HG03432 (cell line): Measurements from ENCODE around the gene DDX54.
A peak's percentile ranks its signal among the peaks of the same experiment; 100 is the strongest.
"Not testable (repeated sequence)": the region's sequence is repeated elsewhere in the genome, so short reads cannot be mapped to it uniquely, and the experiment has no call there.

Experiments used
- ATAC-seq: cut with Tn5 transposase; IDR thresholded peaks from one replicate; pipeline ENCODE4 v1.9.1; 2021; ENCODE audit warnings: mild to moderate bottlenecking, moderate library complexity; ENCODE audit not compliant: unreplicated experiment

DDX54 gene

DNA sequence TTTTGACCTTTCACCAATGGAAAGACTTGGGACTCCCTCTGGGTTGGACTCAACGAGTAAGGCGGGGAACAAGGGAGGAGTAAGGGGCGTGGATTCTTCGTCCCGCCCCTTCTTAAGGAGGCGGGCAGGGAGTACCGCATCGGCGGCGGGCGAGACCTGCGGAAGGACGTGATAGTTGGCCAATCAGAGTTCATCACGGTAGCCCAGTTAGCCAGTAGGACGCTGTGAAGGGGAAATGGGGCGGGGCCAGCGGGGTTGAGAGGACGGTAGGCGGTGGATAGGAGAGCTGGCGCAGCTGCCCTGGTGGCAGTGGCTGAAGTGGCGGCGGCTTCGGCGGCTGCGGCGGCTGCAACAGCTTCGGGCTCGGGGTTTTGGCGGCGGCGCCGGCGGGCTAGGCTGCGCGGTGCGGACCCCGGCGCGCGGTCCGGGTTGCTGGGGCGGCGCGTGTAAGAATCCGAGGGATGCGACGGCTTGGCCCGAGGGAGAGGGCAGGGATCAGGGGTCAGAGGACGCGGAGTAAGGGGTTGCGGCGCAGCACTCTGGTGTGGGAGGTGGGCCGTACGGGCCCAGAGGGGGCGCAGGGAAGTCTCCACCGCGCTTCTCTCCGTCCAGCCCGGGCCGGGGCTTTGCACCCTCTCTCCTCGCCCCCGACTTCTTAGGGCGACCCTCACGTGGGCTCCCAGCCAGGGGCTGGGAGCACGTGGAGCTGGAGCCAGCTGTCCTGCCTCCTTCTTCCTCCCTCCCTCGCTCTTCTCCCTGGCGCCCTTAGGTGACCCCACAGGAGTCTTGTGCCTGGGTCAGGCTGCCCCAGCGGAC, 36.1 kb upstream of the DDX54 start, which contains the start of gene TPCN1:
Gene TPCN1, plus strand, starts transcription at position 284 of the 816 bp plus-strand sequence. CDS start 5,389 bp downstream, outside the sequence.
- peak; percentile 90 for ATAC-seq

DNA sequence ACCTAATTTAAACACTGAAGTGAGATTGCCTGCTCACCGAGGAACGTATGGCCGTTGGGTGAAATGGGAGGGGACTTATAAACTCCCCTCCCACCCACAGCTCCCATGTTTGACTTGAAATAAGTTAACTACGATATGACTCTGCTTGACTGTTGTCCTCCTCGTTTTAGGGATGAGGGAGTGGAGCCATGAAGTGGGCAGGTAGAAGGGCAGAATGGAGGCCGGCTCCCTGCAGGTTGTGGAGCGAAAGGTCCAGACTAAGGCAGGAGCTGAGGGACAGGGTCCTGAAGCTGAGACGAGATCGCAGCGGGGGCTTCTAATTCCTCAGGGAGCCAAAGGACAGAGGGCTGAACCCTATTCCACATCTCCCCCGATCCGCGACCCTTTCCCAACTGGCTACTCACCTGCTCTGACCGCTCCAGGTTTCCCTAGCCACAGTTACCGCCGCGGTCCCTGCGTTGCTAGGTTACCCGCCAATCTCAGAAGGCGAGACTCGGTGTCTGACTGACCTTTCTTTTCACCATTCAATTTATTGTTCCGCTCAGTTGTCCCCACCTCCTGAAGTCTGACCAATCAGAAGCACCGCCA, 35.4 kb upstream of the DDX54 start:
- no peak for ATAC-seq

DNA sequence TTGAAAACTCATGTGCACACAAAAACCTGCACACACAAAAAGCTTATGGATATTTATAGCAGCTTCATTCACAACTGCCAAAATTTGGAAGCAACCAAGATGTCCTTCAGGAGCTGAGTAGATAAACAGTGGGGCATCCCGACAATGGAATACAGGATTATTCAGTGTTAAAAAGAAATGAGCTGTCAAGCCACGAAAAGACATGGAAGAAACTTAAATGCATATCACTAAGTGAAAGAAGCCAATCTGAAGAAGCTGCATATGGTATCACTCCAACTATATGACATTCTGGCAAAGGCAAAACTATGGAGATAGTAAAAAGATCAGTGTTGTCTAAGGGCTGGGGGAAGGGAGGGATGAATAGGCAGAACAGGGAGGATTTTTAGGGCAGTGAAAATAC, 30.7 kb upstream of the DDX54 start:
- ATAC-seq, result no peak

DNA sequence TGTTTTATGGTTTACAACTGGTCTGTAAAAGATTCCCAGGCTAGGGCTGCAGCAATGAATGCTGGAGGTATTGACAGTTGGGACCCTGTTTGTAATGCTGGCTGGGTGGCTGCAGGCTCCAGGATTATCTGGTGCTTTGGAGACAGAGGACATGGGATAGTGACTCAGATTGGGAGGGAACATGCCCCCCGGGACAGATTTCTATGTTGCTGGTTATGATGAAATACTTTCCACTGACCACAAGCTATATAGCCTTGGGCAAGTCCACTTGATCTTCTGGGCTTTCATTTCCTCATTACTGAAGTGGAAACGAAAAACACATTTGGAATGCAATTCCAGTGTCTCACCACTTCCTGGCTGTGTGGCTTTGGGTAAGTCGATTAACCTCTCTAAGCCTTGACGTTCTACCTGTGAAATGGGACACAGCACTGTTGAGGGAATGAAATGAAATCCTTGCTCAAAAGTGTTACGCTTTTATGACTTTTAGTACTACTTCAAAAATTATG, 29.7 kb upstream of the DDX54 start:
- peak; percentile 55 for ATAC-seq

DNA sequence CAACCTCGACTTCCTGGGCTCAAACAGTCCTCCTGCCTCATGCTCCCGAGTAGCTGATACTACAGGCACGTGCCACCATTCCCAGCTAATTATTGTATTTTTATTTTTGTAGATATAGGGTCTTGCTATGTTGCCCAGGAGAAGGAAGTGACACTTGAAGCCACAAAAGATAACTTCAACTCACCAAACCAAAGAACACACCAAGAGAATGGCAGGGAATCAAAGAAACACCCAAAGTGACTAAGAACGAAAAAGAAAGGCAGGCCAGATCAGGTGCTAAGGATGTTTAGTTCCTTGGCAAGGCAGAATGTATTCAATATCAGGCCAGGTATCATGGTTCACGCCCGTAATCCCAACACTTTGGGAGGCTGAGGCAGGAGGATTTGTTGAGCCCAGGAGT, 25.9 kb upstream of the DDX54 start:
- no peak for ATAC-seq

DNA sequence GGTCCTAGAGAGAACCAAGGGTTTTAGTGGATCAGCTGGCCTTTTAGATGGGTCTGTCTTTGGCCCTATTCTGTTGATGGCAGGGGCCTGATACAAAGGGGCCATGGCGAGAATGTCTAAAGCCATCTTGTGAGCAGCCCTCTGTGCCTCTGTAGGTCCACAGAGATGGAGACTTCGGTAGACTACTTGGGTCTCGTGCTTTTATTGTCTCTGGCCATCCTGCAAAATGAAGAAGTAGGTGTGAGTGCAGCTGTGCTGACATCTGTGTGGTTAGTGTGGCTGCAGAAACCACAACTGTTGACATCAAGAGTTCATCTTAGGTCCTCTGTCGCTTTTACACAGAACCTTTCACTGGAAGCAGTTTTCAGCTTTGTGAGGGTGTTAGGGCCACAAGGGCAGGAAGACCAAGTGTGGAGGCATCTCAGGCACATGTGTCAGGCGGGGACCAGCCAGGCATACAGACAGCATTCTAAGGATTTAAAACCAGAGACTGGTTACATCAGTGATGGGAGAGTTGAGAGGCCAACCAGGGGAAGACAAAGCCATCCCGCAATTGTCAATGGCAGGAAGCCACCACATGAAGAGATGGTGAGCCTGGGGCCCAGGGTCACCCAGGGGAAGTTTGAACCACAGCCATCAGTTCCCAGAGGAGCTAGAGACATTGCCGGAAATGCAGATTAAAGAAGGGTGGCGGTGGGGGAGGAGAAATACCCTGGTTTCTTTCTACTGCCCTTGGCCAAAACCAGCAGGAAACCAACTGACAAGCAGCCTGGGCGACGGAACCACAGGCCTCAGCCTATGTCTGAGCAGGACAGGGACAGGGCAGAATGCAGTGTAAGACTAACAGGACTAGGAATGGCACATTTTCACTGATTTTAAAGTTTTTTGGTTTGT, 23.0 kb upstream of the DDX54 start:
- ATAC-seq, result peak; percentile 79

DNA sequence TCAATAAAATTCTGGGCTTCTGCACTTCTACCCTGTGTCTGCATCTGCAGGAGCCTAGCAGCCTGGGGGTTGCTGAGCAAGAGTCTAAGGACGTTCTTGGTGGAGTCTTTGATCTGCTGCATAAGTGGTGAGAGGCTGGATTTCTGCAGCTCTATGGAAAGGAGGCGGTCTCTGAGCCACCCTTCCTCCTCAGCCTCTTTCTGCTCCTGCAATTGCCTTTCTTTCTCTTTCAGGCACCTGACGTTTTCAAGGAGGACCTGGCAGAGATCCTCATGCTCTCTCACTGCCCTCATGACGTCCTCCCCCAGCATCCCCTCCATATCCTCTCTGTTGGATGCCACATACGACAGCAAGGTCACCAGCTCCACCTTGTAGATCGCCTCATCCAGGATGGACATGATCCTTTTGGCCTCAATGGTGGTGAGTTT, 22.3 kb upstream of the DDX54 start:
- ATAC-seq, result peak; percentile 1

DNA sequence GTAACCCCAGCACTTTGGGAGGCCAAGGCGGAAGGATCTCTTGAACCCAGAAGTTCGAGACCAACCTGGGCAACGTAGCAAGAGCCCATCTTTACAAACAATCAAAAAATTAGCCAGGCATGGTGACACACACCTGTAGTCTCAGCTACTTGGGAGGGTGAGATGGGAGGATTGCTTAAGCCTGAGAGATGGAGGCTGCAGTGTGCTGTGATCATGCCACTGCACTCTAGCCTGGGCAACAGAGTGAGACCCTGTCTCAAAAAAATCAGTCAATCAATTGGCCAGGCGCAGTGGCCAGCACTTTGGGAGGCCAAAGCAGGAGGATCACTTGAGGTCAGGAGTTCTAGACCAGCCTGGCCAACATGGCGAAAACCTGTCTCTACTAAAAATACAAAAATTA, 21.5 kb upstream of the DDX54 start:
- ATAC-seq, result not testable (repeated sequence)

DNA sequence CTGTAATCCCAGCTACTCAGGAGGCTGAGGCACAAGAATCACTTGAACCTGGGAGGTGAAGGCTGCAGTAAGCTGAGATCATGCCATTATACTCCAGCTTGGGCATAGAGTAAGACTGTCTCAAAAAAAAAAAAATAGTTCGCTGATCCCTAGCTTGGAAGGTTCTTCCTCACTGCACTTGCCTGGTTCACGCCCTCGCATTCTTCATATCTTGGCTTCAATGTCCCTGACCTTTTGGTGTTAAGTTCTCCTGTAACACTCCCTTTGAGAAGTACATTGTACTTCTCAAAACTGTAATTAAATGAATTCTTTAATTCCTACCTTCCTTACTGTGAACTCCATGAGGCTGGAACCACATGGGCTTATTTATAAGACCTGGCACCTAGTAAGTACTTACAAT, 19.5 kb upstream of the DDX54 start:
- no peak for ATAC-seq

DNA sequence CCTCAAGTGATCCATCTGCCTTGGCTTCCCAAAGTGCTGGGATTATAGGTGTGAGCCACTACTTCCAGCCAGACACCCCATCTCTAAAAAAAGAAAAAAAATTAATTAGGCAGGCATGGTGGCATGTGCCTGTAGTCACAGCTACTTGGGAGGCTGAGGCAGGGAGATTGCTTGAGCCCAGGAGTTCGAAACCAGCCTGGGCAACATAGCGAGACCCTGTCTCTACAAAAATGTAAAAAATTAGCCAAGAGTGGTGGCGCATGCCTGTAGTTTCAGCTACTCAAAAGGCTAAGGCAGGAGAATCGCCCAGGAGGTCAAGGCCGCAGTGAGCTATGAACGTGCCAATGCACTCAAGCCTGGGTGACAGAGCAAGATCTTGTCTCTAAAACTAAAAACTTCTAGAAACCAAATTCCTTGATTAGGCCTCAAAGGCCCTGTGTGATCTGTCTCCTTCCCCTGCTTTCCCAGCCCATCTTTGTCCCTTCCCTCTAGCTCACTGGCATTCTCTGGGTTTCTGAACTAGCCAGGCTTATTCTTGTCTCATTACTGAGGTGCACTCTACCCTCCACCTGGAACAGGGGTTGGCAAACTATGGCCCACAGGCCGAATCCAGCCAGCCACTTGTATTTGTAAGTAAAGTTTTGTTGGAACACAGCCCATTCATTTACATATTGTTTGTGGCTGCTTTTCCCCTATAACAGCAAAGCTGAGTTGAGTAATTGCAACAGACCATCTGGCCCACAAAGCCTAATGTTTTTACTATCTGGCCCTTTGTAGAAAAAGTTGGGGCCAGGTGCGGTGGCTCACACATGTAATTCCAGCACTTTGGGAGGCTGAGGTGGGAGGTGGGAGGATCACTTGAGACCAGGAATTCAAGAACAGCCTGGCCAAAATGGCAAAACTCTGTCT, 18.8 kb upstream of the DDX54 start:
- ATAC-seq, result no peak

DNA sequence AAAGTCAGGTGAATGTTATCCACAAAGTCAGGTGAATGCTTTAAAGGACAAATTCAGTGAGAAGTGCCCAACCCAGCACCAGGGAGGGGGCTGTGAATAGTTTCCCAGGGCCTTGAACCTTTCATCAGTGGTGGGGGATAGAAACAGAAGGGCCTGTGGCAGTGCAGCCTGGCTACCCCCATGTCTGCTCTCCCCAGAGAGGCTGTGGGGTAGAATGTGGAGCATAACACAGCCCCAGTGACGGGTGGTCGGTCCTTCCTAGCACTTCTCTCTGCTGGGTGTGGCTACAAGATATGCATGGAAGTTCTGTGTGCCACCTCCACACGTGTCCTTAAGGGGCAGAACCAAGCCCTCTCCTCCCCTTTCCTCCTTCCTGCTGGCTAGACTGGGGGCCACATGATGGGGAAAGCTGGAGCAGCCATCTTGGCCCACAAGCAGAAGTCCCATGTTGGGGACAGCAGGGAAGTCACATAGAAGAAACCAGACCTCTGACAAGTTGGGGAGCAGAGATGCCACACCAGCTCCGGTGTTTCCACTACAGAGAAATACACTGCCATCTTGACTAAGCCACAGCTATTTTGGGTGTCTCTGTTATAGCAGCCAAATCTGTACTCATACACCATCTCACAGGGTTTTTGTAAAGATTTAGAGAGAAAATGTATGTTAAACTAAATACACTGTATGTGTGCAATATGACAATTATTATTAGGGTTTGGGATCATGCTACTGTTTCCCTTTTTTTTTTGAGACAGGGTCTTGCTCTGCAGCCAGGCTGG, 17.2 kb upstream of the DDX54 start:
- no peak for ATAC-seq

DNA sequence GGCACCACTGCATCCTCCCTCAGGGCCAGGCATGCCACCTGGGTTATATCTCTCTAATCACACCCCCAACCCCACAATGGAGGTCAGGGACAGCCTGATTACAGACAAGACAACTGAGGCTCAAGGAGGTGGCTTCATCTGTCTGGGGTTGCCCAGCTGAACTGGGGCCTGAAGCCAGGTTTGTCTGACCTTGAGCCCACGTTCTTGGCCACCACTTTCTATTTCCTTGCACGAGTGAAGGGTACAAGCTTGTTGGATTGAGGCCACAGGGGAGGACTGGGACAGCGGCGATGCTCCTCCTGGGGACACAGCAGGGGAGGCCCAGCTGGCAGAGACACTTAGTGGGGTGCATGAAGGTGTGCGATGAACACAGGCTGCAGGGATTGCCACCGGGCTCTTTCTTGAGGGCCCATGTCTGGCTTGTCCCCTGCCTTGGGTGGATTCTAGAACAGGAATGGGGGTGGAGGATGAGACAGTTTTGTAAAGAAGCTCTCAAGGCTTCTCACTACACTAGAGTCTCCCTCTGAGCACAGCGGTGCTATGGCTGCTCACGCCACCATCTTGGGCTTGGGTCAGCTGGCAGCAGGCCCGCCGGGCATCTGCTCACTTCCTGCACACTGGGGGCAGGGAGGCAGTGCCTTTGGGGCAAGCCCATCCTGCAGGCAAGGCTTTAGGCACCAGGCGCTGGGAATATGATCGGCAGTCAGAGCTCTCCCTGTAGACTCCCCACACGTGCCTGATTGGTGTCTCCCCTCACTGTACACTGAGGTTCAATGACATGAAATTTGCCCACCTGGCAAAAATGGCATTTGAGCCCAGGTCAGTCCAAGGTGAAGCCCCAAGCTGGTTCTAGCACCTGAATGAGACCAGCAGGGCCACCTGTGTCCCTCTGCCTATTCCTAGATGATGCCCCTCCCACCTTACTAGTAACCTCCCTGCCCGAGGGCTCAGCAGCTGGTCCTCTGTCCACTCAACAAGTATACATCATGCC, 16.2 kb upstream of the DDX54 start:
- no peak for ATAC-seq

DNA sequence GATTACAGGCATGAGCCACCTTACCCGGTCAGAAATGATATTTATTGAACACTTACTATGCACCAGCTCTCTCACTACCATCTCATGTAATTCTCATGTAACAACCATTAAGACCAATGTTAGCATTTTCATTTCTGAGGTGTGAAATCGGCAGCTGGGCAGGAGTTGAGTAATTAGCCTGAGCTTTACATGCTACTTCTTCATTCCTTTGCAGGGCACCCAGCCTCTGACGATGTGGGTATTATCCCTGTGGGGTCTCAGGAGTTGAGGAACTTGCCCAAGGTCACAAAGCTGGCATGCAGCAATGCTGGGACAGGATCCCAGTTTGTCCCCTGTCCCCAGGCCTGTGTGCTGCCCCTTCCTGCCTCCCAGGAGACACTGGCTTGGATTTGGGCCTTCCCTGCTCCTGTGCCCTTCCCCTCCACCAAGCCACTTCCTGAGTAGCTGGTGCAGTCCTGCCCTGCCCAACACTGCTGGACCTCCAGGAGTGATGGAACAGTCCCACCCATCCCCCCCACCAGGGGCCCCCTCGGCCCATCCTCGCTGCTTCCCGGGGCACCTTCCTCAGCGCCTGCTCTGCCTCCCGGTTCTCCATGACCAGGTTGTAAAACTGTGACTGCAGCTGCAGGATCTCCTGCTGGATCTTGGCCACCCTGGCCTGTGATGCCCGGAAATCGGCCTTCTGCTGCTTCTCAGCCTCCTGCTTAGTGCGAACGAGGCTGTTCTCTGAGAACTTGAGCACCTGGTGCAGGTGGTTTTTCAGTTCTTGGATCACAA, 14.9 kb upstream of the DDX54 start:
- ATAC-seq, result no peak

DNA sequence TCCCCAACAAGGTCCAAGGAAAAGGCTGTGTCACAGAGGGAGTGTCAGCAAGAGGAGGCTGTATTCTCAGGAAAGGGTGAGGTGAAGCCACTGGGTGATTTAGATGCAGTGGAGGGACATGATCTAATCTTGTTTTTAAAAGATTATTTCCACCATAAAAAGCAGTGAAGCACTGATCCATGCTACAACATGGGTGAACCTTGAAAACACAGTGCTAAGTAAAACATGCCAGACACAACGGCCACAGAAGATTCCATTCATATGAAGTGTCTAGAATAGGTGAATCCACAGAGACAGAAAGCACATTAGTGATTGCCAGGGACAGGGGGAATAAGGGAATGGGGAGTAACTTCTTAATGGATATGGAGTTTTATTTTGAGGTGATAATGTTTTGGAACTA, 13.0 kb upstream of the DDX54 start:
- ATAC-seq, result no peak

DNA sequence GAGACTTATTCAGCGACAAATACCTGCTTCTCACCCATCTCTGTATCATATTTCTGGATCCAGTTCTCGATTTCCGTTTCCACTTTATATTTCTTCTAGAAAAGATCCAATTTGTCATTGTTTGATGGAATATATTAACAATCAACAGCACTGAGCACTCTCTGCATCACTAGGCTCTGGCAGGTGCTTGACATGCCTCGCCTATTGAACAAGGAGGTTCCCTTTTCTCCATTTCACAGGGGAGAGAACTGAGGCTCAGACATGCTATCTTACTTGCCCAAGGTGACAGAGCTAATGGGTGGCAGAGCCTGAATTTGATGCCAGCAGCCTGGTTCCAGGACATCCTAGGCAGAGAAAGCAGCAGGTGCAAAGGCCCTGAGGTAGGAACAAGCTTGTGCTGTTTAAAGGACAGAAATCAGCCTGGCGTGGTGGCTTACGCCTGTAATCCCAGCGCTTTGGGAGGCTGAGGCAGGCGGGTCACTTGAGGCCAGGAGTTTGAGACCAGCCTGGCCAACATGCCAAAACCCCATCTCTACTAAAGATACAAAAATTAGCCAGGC, 12.3 kb upstream of the DDX54 start:
- no peak for ATAC-seq

DNA sequence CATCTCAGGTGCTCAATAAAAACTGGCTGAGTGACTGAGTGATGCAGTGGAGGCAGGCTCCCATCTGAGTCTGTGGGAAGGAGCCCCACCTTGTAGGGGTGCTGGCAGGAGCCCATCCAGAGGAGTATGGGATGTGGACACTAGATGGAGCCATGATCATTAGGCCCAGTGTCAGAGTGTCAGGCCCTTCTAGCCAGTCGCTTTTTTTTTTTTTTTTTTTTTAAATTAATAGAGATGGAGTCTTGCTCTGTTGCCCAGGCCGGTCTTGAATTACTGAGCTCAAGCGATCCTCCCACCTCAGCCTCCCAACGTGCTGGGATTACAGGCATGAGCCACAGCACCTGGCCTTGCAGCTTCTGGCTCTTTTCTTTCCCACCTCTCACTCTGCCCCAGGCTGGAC, 11.7 kb upstream of the DDX54 start:
- peak; percentile 81 for ATAC-seq

DNA sequence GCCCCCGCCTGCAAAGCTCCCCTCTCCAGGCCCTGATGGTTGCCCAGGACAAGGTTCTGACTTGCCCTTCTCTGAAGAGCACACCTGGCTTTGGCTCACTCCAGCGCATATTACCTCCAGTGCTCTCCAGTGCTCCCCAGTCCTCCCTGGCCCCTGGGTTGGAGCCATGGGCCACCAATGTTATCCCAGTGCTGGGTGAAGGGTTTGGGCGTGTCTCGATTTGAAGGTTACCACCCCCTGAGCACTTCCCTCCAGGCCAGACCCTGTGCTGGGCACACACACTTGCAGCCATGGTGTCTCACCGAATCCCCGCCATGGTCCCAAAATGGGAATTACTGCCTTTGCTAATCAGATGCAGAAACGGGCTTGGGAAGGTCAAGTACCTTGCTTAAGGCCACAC, 11.3 kb upstream of the DDX54 start:
- no peak for ATAC-seq
